ENCODE data around the gene ISLR2.

Gene ISLR2

GRCh38 chr15:74173380-74174218 is 43.2 kb downstream of the ISLR2 start, which contains the start of gene ISLR:
Gene ISLR, plus strand, starts transcription at chr15:74173710. Its CDS starts 1,149 bp downstream, at chr15:74174859.
- Histone ChIP-seq H3K36me3 (ENCODE audit: control insufficient read depth, insufficient read depth, low read length) (no peaks in the 10 kb centered on the region), H3K27me3 (ENCODE audit: control insufficient read depth, insufficient read depth, low read length) (no peaks in the 10 kb centered on the region), H3K9ac (ENCODE audit: low read depth, low read length) (no peak within 1 kb of the TSS), H3K4me3 (ENCODE audit: low read depth, low read length) (no peak within 1 kb of the TSS), H3K9me3 (ENCODE audit: control insufficient read depth, insufficient read depth, low read length) (no peaks in the 10 kb centered on the region), H3K4me1 (ENCODE audit: control insufficient read depth, insufficient read depth, low read length) (peaks cover 23% of the 10 kb centered on the region), H3K27ac (ENCODE audit: low read depth, low read length) (no peak within 1 kb of the TSS)

DNA sequence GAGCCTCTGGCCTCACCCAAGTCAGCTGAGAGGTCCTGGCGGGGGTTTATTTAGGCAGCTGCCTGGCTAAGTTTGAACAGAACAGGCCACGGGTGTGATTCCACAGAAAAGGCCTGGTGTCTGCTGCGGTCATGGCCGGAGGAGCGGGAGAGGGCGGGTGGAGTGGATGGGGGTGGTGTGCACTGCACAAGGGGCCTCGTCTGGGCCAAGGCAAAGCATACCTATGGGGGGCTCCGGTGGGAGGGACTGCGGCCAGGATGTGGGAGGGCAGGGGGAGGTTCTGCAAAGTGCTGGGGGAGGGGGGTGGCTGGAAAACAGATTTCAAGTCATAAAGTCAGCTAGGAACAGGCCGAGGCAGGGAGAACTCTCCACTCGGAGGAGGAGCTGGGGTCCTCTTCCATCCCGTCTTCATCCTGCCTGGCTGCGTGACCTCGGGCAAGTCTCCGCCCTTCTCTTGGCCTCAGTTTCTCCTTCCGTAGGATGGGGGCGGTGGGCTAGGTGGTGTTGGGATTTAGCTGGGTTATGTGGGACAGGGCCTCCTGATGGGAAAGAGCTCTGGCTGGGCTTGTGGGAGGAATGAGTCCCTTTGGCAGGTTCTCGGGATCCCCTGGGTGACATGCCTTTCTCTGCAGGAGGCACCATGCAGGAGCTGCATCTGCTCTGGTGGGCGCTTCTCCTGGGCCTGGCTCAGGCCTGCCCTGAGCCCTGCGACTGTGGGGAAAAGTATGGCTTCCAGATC is 44.0 kb downstream of the ISLR2 start:
- H3K4me3 ChIP-seq (ENCODE audit: low read depth, low read length), result no peak overlapping the region
- H3K9me3 ChIP-seq (ENCODE audit: control insufficient read depth, insufficient read depth, low read length), result no peaks in the 10 kb centered on the region
- no peaks in the 10 kb centered on the region for H3K36me3 ChIP-seq (ENCODE audit: control insufficient read depth, insufficient read depth, low read length)
- H3K4me1 ChIP-seq (ENCODE audit: control insufficient read depth, insufficient read depth, low read length), result peaks cover 23% of the 10 kb centered on the region
- no peaks in the 10 kb centered on the region for H3K27me3 ChIP-seq (ENCODE audit: control insufficient read depth, insufficient read depth, low read length)
- no peak overlapping the region for H3K9ac ChIP-seq (ENCODE audit: low read depth, low read length)
- no peak overlapping the region for H3K27ac ChIP-seq (ENCODE audit: low read depth, low read length)

GRCh38 chr15:74174958-74175253 is 44.5 kb downstream of the ISLR2 start:
- Histone ChIP-seq H3K27ac (ENCODE audit: low read depth, low read length) (no peak overlapping the region), H3K9me3 (ENCODE audit: control insufficient read depth, insufficient read depth, low read length) (no peaks in the 10 kb centered on the region), H3K9ac (ENCODE audit: low read depth, low read length) (no peak overlapping the region), H3K27me3 (ENCODE audit: control insufficient read depth, insufficient read depth, low read length) (no peaks in the 10 kb centered on the region), H3K4me1 (ENCODE audit: control insufficient read depth, insufficient read depth, low read length) (peaks cover 23% of the 10 kb centered on the region), H3K4me3 (ENCODE audit: low read depth, low read length) (no peak overlapping the region), H3K36me3 (ENCODE audit: control insufficient read depth, insufficient read depth, low read length) (no peaks in the 10 kb centered on the region)

GRCh38 chr15:74175271-74176191 is 45.1 kb downstream of the ISLR2 start:
- Histone ChIP-seq H3K9ac (ENCODE audit: low read depth, low read length) (no peak overlapping the region), H3K4me1 (ENCODE audit: control insufficient read depth, insufficient read depth, low read length) (peaks cover 23% of the 10 kb centered on the region), H3K4me3 (ENCODE audit: low read depth, low read length) (no peak overlapping the region), H3K9me3 (ENCODE audit: control insufficient read depth, insufficient read depth, low read length) (no peaks in the 10 kb centered on the region), H3K27ac (ENCODE audit: low read depth, low read length) (no peak overlapping the region), H3K36me3 (ENCODE audit: control insufficient read depth, insufficient read depth, low read length) (no peaks in the 10 kb centered on the region), H3K27me3 (ENCODE audit: control insufficient read depth, insufficient read depth, low read length) (no peaks in the 10 kb centered on the region)

GRCh38 chr15:74176262-74177214 is 46.2 kb downstream of the ISLR2 start:
- H3K9ac ChIP-seq (ENCODE audit: low read depth, low read length), result no peak overlapping the region
- peak overlapping the region; percentile 22 for H3K27ac ChIP-seq (ENCODE audit: low read depth, low read length)
- no peaks in the 10 kb centered on the region for H3K9me3 ChIP-seq (ENCODE audit: control insufficient read depth, insufficient read depth, low read length)
- H3K4me1 ChIP-seq (ENCODE audit: control insufficient read depth, insufficient read depth, low read length), result peaks cover 23% of the 10 kb centered on the region
- H3K4me3 ChIP-seq (ENCODE audit: low read depth, low read length), result no peak overlapping the region
- H3K36me3 ChIP-seq (ENCODE audit: control insufficient read depth, insufficient read depth, low read length), result no peaks in the 10 kb centered on the region
- H3K27me3 ChIP-seq (ENCODE audit: control insufficient read depth, insufficient read depth, low read length), result no peaks in the 10 kb centered on the region

GRCh38 chr15:74178326-74179100 is 48.1 kb downstream of the ISLR2 start:
- Histone ChIP-seq H3K27me3 (ENCODE audit: control insufficient read depth, insufficient read depth, low read length) (no peaks in the 10 kb centered on the region), H3K4me3 (ENCODE audit: low read depth, low read length) (no peak overlapping the region), H3K27ac (ENCODE audit: low read depth, low read length) (no peak overlapping the region), H3K36me3 (ENCODE audit: control insufficient read depth, insufficient read depth, low read length) (no peaks in the 10 kb centered on the region), H3K4me1 (ENCODE audit: control insufficient read depth, insufficient read depth, low read length) (peaks cover 14% of the 10 kb centered on the region), H3K9ac (ENCODE audit: low read depth, low read length) (no peak overlapping the region), H3K9me3 (ENCODE audit: control insufficient read depth, insufficient read depth, low read length) (no peaks in the 10 kb centered on the region)

GRCh38 chr15:74179101-74179841 is 48.9 kb downstream of the ISLR2 start:
- no peaks in the 10 kb centered on the region for H3K27me3 ChIP-seq (ENCODE audit: control insufficient read depth, insufficient read depth, low read length)
- no peak overlapping the region for H3K9ac ChIP-seq (ENCODE audit: low read depth, low read length)
- H3K9me3 ChIP-seq (ENCODE audit: control insufficient read depth, insufficient read depth, low read length), result no peaks in the 10 kb centered on the region
- H3K36me3 ChIP-seq (ENCODE audit: control insufficient read depth, insufficient read depth, low read length), result no peaks in the 10 kb centered on the region
- H3K27ac ChIP-seq (ENCODE audit: low read depth, low read length), result no peak overlapping the region
- H3K4me1 ChIP-seq (ENCODE audit: control insufficient read depth, insufficient read depth, low read length), result peaks cover 8% of the 10 kb centered on the region; the same call in 1 of the 2 replicates
- H3K4me3 ChIP-seq (ENCODE audit: low read depth, low read length), result no peak overlapping the region

DNA sequence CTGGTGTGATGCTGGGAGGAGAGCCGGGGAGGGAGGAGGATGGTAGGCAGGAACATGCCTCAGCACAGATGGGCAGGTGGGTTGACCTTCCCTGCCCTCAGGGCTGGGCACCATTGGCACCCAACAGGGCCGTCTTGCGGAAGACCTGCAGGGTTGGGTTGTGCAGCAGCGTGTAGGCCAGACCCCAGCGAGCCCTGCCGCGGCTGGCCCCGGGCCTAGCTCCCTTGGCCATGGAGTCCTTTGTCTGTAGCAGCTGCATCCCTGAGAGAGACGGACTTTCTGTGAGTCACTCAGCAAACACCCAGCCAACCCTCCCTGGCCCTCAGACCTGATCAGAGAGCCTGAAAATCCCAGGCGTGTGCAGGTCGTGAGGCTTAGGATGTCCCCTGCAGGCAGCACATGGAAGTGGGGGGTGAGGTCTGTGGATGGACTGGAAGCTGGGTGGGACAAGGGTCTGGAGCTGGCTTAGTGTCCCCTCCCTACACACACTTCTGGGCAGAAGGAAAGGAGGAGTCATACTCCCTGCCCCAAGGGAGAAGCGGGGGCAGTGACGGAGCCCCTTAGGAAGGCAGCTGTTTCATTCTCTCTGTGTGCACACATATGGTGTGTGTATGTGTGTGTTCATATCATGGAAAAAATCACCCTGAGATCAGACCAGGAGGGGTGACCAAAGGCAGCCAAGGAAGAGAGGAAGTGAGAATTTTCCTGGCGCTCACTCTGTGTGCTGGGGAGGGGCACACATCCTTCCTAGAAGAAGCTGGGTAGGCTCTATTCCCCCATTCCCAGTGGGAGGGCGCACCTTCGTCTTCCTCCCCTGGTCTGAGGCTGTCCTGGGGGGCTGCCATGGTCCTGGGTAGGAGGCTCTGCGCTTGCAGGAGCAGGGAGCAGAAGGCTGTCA is 49.8 kb downstream of the ISLR2 start:
- Histone ChIP-seq H3K4me3 (ENCODE audit: low read depth, low read length) (no peak overlapping the region), H3K4me1 (ENCODE audit: control insufficient read depth, insufficient read depth, low read length) (peaks cover 8% of the 10 kb centered on the region; the same call in 1 of the 2 replicates), H3K36me3 (ENCODE audit: control insufficient read depth, insufficient read depth, low read length) (no peaks in the 10 kb centered on the region), H3K9me3 (ENCODE audit: control insufficient read depth, insufficient read depth, low read length) (no peaks in the 10 kb centered on the region), H3K27ac (ENCODE audit: low read depth, low read length) (no peak overlapping the region), H3K9ac (ENCODE audit: low read depth, low read length) (no peak overlapping the region), H3K27me3 (ENCODE audit: control insufficient read depth, insufficient read depth, low read length) (no peaks in the 10 kb centered on the region)
